Measurements from ENCODE around the gene HOMER2. TPM values are rescaled to one million over a fixed set of nuclear protein-coding genes. Genes with fewer than 3 reads are reported as not detected.

Gene HOMER2
- total RNA-seq, 4 donors from 2014 or later, result 30.9 to 59.0 (median 39.4) TPM

- 15 to 22% methylated on average over 7 to 18 of the region's 23 CpGs for WGBS, 2 donors
- no peak for DNase-seq
- TF ChIP-seq, protein P1, sequence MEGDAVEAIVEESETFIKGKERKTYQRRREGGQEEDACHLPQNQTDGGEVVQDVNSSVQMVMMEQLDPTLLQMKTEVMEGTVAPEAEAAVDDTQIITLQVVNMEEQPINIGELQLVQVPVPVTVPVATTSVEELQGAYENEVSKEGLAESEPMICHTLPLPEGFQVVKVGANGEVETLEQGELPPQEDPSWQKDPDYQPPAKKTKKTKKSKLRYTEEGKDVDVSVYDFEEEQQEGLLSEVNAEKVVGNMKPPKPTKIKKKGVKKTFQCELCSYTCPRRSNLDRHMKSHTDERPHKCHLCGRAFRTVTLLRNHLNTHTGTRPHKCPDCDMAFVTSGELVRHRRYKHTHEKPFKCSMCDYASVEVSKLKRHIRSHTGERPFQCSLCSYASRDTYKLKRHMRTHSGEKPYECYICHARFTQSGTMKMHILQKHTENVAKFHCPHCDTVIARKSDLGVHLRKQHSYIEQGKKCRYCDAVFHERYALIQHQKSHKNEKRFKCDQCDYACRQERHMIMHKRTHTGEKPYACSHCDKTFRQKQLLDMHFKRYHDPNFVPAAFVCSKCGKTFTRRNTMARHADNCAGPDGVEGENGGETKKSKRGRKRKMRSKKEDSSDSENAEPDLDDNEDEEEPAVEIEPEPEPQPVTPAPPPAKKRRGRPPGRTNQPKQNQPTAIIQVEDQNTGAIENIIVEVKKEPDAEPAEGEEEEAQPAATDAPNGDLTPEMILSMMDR (IDR thresholded peaks at IDR 0.05), result peak; percentile 18 to 87 (median 68)
- TF ChIP-seq POLR2A (IDR thresholded peaks at IDR 0.05), result no peak
- Histone ChIP-seq H3K36me3 (peaks cover 0 to 16% (median 0%) of the 10 kb centered on the region in 3 donors), H3K9me3 (no peaks in the 10 kb centered on the region), H3K27me3 (no peaks in the 10 kb centered on the region), H3K4me1 (peaks cover 0 to 22% (median 7%) of the 10 kb centered on the region in 3 donors), H3K27ac (peak overlapping the region in 3 of 4 donors; percentile 11 to 39 (median 24)), H3K4me3 (peak overlapping the region in 1 of 4 donors; percentile 41)
- intact Hi-C loops (cut with DNase I), result loop anchor here (5.0 kb wide), 1 partner anchor 152 kb away; no protein-coding TSS in a partner anchor
Measured at GRCh38 chr15:82849556-82850512, 102.7 kb downstream of the HOMER2 start.

GRCh38 chr15:82848241-82848993, 104.1 kb downstream of the HOMER2 start:
- H3K36me3 ChIP-seq, result peaks cover 0 to 7% (median 0%) of the 10 kb centered on the region in 3 donors
- no peaks in the 10 kb centered on the region for H3K27me3 ChIP-seq
- no peak for DNase-seq
- TF ChIP-seq, protein P1 (IDR thresholded peaks at IDR 0.05), result no peak
- no peak for TF ChIP-seq POLR2A (IDR thresholded peaks at IDR 0.05)
- no peak overlapping the region for H3K4me3 ChIP-seq
- no peaks in the 10 kb centered on the region for H3K9me3 ChIP-seq
- intact Hi-C loops (cut with DNase I), result no loop called here
- H3K4me1 ChIP-seq, result peaks cover 0 to 27% (median 7%) of the 10 kb centered on the region in 3 donors
- no peak overlapping the region for H3K27ac ChIP-seq
- WGBS, 2 donors, result 68 to 86% methylated on average over 5 to 8 of the region's 9 CpGs

GRCh38 chr15:82847703-82848102, 104.8 kb downstream of the HOMER2 start:
- Histone ChIP-seq H3K4me3 (no peak overlapping the region), H3K27me3 (no peaks in the 10 kb centered on the region), H3K27ac (no peak overlapping the region), H3K36me3 (peaks cover 0 to 7% (median 0%) of the 10 kb centered on the region in 3 donors), H3K9me3 (no peaks in the 10 kb centered on the region), H3K4me1 (peaks cover 0 to 27% (median 7%) of the 10 kb centered on the region in 3 donors)
- intact Hi-C loops (cut with DNase I), result no loop called here
- WGBS, 2 donors, result 58 to 90% methylated on average over 2 to 8 of the region's 8 CpGs
- no peak for TF ChIP-seq POLR2A (IDR thresholded peaks at IDR 0.05)
- TF ChIP-seq, protein P1 (IDR thresholded peaks at IDR 0.05), result no peak
- DNase-seq, result no peak

DNA sequence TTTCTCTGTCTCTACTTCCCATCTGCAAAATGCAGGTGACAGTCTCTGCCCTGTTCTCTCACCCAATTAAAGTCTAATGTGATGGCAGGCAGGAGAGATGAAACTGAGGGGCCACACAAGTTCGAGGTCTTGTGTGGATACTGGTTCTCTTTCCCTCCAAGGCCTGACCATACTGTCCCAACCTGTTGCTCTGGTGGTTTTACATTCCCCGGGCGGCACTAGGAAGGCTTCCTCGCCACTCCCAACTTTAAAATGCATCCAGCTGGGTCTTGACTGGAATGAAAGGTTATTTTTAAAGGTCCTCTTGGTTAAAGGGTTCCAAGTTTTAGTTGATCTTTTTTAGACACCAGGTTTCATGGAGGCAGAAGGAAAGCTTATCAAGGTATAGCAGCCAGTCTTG, 105.9 kb downstream of the HOMER2 start:
- TF ChIP-seq, protein P1 (IDR thresholded peaks at IDR 0.05), result no peak
- TF ChIP-seq POLR2A (IDR thresholded peaks at IDR 0.05), result no peak
- intact Hi-C loops (cut with DNase I), result no loop called here
- Histone ChIP-seq H3K4me3 (no peak overlapping the region), H3K27me3 (no peaks in the 10 kb centered on the region), H3K36me3 (peaks cover 0 to 2% (median 0%) of the 10 kb centered on the region in 3 donors), H3K27ac (no peak overlapping the region), H3K4me1 (peaks cover 0 to 27% (median 7%) of the 10 kb centered on the region in 3 donors), H3K9me3 (no peaks in the 10 kb centered on the region)
- DNase-seq, result no peak
- WGBS, 2 donors, result 48 to 74% methylated on average over 3 to 4 of the region's 4 CpGs

Measured in esophagus squamous epithelium (tissue), 5 donors.